ELF-1 (cell line): Measurements from ENCODE around the gene MAGEB17.
"Not testable (repeated sequence)": the region's sequence is repeated elsewhere in the genome, so short reads cannot be mapped to it uniquely, and the experiment has no call there.

Source experiments
- DNase-seq: peaks from one replicate; pipeline ENCODE4 v3.0.0-alpha.2; 2016; ENCODE audit warnings: low read depth, low spot score

The MAGEB17 gene, protein sequence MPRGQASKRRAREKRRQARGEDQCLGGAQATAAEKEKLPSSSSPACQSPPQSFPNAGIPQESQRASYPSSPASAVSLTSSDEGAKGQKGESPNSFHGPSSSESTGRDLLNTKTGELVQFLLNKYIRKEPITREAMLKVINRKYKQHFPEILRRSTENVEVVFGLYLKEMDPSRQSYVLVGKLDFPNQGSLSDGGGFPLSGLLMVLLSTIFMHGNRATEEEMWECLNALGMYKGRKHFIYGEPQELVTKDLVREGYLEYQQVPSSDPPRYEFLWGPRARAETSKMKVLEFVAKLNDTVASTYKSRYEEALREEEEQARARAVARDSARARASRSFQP

DNA sequence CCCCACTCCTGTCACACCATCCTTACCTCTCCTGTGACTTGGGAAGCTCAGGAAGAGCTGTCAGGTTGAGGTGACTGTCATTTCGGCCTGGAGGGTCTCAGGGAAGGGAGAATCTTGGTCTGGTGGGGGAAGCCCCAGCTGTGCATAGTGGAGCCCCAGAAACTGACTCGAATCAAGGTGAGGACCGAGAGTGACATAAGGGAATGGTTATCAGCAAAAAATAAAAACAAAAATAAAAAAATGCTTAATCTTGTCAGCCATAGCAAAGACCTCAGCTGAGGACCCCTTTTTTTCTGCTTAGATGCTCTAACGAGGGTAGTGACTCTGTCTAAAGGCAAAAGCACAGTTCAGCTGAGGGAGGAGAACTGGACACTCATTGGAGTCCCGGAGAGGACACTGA, at the start of gene MAGEB17:
MAGEB17 (plus strand) TSS at position 301 of the 400 bp plus-strand sequence. CDS start 2,902 bp downstream, outside the sequence.
- no peak for DNase-seq

DNA sequence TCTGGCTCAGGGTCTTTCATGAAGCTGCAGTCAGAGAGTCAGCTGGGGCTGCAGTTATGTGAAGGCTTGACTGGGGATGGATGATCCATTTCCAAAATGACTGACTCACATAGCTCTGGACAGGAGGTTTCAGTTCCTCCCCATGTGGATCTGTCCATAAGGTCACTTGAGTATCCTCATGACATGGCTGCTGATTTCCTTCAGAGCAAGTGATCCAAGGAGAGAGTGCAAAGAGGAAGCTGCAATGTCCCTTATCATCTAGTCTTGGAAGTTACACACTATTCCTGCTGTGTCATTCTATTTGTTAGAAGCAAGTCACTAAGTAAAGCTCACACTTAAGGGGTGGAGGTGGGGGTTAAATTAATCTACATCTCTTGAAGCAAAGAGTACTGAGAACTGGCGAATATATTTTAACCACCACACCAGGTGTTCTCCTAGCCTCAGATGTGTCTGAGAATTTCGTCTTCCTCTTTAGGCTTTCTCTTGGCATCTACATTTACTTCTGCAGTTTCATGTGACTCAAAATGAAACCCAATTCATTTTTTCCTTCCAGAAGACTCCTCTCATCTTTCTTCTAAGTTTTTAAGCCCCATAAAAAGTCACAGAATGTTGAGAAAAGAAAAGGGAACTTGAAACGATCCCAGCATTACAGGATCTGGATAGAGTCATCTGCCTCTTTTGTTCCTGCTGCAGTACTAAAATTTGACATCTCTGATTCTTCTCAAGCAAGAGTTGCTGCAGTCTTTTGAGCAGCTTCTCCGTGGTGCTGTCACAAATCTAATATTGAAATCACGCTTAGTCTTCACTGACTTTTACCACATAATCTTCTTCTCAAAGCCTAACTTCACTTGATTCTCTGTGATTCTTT, 47.7 kb upstream of the MAGEB17 start:
- no peak for DNase-seq

DNA sequence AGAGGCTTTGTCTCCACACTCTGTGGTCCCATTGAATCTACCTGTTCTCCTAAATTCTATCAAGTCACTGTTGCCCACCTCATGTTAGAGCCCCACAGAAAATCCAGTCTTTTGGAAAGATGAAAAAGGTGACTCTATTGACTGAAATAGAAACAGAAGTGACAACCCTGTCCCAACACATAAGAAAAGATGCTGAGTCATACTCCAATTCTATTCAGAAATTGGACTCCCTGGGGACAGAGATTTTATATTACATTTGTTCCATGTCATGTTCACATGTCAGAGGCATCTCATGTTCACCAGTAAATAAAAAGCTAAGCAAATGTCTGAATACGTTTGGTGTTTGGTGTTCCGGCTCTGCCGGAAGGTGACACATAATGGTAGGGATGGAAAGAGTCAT, 46.9 kb upstream of the MAGEB17 start:
- DNase-seq = no peak

DNA sequence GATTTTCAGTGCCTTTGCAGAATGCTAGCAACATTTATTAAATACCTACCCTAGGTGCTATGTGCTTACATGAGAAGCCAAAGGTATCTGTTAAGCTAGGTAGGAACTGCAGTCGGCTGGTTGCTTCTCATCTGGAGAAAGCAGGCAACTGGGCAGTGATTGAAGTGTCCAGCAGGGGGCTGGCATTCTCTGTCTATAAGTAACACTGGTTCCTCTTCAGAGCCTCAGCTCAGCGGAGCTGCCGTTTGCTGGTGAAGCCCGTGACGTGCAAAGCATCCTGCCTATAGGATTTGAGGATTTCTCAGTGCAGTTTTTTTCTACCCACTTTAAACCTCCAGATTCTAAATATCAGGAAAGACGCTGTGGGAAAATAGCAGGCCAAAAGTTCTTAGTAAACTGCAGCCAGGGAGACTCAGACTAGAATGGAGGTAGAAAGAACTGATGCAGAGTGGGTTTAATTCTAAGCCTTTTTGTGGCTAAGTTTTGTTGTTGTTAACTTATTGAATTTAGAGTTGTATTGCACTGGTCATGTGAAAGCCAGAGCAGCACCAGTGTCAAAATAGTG, 44.0 kb upstream of the MAGEB17 start, which contains the start of gene GRPR:
GRPR (plus strand) TSS at position 344 of the 565 bp plus-strand sequence. CDS start 389 bp downstream, outside the sequence.
- DNase-seq = peak; percentile 91

DNA sequence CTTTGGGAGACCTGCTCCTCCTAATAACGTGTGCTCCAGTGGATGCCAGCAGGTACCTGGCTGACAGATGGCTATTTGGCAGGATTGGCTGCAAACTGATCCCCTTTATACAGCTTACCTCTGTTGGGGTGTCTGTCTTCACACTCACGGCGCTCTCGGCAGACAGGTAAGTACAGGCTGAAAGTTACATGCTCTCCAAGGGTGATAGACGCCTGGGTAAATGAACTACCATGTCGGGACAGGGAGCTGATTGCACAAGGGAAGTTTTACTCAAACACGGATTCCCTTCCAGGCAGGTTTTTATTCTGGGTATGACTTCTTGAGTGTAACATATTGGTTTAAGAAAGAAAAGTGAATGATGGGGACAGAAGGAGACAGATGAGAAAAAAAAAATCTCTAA, 43.1 kb upstream of the MAGEB17 start:
- no peak for DNase-seq

DNA sequence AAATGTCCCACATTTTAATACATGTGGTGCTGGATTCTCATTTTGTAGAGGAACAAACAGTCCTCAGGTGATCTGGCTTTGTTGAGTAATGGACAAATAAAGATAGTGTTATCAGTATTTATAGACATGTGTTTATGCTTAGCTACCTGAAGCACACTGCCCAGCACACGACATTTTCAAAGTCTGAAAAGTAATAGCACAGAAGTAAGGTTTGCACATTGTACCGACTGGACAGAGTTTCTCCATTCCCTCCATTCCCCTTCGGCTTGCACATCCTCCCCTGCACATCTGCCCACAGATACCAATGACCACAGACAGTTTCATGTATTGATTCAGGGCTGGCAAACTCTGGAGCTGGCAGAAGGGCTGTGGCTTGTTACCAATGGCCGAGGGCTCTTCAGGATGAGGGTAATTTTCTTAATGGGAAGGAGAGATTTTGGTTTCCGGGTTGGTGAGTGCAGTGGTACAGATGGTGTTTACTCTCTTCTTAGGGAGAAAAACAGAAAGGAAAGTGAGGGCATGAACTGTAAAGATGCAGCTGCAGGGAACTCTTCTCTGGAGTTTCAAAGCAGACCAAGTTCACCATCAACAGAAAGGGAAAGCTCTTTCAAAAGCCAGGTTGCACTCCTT, 41.6 kb upstream of the MAGEB17 start:
- DNase-seq = no peak

DNA sequence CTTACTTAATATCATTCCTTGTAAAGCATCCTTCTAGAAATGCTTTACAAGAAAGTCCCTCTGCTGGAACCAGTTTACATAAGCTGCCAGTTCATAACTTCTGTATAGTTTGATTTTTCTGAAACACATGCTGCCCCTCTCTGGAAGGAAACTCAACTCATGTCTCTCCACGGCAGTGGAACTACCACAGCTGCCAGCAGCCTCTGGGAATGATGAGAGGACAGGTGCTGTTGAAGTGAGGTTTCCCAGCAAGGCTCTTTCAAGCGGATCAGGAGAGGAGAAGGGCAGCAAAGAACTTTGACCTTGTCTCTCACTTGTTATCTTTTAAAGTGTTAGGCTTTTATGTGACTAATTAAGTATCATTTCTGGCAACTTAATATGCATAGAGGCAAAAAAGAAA, 36.6 kb upstream of the MAGEB17 start:
- DNase-seq = no peak

DNA sequence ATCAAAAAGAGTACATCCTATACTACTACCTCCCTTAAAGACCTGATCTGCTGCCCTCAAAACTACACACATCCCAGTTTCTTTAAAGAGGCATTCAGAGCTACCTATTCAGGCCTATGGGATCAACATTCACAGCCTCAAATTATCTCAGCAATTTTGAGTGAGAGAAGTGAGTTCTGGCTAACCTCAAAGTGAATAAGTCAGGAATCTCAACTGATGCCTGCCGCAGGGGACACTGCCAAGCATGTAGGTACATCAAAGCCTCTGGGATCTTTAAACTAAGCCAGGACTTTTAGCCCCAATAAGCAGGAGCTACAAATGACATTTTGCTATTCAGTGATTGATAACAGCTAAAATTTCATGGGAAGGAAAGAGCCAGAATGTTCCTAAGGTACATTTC, 32.3 kb upstream of the MAGEB17 start:
- peak; percentile 50 for DNase-seq

DNA sequence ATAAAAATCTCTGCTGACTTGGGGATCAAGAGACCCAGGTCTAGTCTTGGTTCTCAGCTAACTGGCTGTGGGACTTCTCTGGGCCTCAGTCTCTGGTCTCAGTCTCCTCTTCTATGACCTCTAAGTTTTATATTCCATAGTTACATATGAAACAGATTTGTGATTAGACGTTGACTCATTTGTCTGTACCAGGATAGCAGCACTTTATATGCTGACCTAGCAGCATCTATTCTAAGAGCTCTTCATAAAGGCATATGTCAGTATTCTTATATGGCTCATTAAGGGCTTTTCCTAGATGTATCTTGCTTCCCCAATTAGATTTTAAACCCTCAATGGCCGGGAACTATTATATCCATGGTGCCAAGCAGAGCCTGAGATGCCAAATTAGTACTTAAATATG, 31.2 kb upstream of the MAGEB17 start:
- DNase-seq = no peak

DNA sequence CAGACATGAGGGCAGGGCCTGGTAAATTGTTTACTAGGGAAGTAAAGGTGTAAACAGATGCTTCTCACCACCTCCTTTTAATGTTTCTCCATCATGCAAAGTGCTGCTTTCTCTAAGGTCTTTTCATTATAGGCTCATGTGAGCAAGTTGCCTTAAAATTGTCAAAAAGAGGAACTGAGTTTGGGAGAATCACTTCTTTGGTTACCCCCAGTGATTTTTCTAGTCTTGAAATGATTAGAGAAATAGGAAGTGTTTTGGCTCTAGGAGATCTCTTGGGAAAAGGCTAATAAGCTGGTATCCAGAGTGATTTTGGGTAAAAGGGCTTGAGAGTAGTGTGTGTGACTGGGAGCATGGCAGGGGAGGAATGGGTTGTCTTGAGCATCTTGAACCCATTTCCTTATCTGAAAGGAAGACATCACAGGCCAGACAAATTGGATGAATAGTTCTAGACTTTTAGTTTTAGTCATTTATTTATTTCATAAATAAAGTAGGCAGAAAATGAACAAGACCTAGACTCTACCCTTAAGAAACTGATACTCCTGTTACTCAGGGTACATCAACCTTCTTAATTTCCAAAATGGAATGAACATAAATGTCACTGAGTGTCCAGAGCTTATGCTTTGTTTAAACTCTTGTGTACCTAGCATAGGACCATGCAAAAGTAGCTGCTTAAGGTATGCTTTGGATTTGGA, 29.7 kb upstream of the MAGEB17 start:
- no peak for DNase-seq

DNA sequence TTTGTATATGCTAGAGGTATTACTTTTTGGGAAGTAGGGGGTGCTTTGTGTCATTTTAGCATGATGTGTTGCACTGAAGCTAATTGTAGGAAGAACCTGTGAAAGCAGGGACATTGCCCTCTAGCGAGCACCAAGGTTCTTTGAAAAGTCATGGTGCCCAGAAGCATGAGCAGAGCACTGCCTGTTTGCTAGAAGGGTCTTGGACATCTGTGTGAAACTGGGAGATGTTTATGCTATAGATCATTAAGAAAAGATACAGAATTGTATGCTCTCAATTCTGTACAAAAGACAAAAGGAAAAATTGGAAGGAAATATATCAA, 29.2 kb upstream of the MAGEB17 start:
- DNase-seq = peak; percentile 25

DNA sequence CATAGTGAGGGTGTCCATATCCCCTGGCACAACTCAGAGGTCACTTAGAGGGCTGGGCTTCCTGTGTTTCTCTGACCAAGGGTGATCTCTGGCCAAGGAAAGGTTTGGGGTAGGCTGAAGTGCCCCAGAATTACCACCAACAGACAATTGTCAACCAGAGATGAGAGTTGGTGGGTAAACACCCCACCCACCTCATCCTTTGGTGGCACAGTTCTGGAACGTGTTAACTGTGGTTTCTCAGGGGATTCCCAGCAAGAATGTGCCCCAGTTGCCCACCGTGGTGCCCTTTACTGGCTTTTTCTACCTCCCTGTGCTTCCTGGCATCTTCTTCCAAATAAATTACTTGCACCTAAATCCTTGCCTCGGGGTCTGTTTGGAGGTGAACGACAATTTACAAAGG, 26.8 kb upstream of the MAGEB17 start:
- no peak for DNase-seq

DNA sequence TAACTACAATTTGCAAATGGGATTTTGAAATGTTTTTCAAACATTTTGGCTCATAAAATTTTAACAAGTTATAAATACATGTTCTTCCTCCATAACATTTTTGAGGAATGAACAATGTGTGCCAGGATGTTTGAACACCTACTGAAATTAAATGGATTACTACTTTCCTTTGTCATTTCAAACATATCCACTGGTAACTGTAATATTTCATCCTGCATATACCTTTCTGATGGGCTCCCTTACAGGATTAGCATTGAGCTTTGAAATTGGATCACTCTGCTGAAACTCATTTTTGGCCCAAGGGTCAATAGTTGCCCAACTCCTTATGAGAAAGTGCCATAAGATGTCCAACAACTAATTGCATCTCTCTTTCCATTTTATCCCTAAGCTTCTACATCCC, 26.3 kb upstream of the MAGEB17 start:
- DNase-seq = no peak

DNA sequence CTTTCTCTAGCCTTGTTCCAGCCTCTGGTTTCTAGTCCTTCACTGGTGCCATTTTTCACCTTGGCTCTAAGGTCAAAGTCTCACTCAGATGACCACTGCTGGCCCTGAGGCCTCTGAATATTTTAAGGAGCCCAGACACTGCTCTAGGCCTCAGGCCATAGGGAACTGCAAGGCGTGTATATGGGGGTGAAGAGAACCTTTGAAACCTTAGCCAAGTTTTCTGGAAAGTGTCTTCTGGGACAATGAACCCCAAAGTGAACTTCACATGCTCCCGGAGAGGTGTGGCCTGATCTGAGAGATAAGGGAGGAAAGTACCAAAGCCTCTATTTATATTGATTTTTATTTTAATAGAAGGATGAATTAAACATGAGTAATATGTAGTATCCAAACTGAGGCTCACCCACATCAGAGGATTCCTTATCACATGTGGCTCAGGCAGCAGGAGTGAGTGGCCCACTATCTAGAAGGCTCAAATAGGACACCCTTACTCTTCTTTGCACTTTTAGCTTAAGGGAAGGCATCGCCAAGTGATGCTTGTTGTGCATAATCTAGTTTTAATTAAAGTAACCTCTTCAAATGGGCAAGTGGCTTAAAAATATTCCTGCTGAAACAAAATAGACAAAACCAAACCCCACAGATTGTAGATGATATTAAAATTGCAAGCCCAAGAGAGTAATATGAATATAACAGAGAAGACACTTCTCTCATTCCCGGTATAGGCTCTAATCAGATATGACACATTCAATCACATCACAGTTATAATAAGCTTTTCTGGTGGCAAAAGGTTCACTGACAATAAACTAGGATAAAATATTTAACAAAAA, 25.6 kb upstream of the MAGEB17 start:
- DNase-seq = no peak

DNA sequence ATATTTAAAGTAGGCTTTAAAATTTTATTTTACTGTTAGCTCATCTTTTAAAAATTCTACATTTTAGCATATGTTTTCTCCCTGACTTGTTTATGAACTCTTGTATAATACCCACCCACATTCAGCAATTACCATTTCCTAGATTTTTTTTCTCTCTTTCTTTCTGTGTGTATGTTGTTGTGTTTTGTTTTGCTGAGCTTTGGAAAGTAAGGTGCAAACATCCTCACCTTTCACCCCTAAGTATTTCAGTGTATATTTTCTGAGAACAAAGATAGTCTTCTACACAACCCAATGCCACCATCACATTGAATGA, 25.1 kb upstream of the MAGEB17 start:
- no peak for DNase-seq

DNA sequence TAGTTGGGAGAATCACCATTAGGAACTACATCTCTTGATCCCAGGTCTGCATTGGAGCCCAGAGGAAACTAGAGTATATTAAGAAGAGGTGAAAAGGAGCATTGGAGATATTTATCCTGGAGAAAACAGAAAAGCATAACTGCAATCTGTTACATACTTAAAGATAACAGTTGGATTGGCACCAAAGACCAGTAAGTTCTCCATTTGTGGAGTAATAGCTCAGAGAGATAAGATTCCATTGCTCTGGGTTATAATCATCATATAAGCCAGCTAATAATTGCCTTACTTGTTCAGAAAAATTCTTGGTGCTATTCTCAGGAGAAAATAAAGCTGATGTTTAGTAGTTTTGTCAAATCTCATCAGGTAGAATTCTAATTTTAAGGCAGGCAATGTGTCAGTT, 23.3 kb upstream of the MAGEB17 start:
- DNase-seq = no peak

DNA sequence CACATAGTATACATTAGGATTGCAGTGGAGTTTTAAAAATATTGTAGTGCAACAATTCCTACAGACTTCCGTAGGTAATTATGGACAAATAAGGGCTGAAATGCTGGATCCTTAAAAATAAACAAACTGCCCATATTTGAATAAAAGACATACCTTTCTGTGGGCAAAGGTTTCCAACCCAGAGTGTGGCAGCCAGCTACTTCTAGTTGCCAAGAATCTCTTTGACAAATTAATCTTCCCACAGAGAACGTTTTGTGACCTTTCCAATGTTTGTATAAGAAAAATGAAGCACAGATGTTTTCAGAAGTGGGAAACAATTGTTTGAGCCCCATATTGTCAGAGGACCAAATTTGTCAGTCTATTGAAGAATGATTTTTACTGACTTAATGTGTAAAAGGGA, 22.9 kb upstream of the MAGEB17 start:
- DNase-seq = no peak

DNA sequence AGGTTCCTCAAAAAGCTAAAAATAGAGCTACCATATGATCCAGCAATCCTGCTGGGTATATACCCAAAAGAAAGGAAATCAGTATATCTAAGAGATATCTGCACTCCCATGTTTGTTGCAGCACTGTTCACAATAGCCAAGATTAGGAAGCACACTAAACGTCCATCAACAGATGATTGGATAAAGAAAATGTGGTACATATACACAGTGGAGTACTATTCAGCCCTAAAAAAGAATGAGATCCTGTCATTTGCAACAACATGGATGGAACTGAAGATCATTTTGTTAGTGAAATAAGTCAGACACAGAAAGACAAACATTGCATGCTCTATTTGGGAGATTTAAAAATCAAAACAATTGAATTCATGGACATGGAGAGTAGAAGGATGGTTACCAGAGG, 22.2 kb upstream of the MAGEB17 start:
- not testable (repeated sequence) for DNase-seq

DNA sequence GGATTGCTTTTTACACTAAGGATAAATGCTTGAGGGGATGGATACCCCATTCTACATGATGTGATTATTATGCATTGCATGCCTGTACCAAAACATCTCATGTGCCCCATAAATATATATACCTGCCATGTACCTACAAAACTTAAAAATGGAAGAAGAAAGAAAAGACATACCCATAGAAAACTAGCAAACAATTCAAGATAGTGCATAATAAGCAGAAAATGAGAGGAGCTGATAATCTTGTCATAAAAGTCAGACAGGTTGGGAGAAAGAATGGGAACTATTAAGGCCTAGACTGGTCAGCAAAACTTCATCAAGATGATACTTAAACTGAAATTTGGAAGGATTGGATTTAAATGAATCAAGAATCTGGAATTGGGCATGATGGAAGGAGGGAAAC, 21.6 kb upstream of the MAGEB17 start:
- no peak for DNase-seq

DNA sequence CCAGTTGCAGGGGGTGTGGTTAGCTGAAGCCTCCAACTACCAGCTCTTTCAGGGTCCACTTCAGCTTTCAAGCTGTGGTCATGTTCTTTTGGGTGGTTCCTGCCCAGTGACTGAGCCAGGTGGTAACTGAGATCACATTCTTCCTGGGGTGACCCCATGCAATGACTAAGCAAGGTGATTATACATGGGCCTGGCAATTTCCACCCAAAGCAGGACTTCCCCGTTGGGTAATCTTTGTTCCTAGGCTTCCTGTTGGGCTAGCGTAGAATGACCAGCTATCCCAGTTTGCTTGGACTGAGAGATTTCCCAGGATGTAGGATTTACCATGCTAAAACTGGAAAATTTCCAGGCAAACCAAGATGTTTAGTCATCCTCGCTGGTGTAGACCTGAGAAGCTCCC, 18.4 kb upstream of the MAGEB17 start:
- DNase-seq = no peak

DNA sequence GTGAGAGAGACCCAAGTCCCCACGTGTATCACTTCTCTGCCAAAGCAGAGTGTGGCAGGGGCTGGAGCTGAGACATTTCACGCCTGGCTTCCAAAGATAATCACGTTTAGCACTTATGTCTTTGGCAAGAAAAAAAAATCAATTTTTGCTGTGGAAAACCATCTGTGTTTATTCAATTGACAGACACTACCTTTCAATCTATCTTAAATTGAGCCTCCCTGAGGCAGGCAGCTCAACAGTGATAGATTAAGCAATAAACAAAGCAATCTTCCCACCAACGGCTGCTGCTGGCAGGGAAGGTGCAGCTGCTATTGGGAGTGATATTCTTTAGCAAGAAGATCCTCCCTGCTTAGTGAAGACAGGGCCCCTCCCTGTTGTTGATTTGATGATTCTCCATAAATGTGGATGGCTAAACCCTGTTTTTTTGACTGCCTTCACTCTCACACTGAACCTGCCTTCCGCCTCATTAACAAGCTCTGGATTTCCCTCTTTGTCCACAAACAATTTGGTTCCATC, 11.6 kb upstream of the MAGEB17 start:
- no peak for DNase-seq
